Pulmonary artery endothelial cell (primary cell): ENCODE data around the gene ZBTB18. TPM values are rescaled to one million over a fixed set of nuclear protein-coding genes. Genes with fewer than 3 reads are reported as not detected.
"Not testable (repeated sequence)": the region's sequence is repeated elsewhere in the genome, so short reads cannot be mapped to it uniquely, and the experiment has no call there.

ENCODE experiments used
- DNase-seq: peaks from one replicate; pipeline ENCODE4 v3.0.0-alpha.2; 2011; ENCODE audit warnings: low read depth, low spot score
- total RNA-seq: library from RNA; depleted of rRNA; stranded (reverse); fragments of >200 nt; gene quantifications from 2 replicates; pipeline ENCODE4 v1.2.3, GENCODE V29; 2014

The ZBTB18 gene
- total RNA-seq = 34.8 and 36.4 TPM in 2 replicates

DNA sequence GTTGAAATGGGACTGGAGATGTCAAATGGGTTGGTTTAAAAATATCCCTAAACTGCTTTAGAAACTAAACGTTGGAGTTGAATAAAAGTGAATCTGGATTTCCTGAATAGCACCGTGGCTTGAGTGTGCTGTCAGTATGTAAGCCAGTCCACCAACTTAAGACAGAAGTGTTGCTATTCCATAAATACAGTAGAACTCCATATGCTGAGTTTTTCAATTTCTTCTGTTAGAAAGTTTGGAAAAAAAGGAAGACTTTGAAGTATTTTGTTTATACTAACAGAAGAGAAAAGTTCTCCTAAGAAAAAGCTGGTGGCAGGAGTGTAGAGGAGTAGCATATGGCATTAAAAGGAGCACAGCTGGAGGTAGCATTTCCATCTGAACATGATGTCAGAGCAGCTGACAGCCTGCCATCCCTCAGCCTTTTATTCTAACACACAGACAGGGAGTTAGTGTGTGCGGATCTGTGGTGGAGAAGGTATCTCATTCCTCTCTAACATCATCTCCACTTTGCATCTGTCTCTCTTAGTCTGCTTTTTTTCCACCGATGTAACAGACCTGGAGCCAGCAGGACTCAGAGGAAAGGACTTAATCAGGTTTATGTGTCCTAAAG lies at the start of gene ZBTB18:
Gene ZBTB18 (plus strand): TSS at position 449 of the 610 bp plus-strand sequence. CDS start 149 bp downstream, at position 598.
- DNase-seq = no peak

- no peak for DNase-seq
Measured at GRCh38 chr1:244002721-244003120, 48.4 kb upstream of the ZBTB18 start.

- DNase-seq = no peak
Measured at GRCh38 chr1:244005455-244005854, 45.6 kb upstream of the ZBTB18 start.

- DNase-seq = no peak
Measured at GRCh38 chr1:244006381-244006901, 44.6 kb upstream of the ZBTB18 start.

DNA sequence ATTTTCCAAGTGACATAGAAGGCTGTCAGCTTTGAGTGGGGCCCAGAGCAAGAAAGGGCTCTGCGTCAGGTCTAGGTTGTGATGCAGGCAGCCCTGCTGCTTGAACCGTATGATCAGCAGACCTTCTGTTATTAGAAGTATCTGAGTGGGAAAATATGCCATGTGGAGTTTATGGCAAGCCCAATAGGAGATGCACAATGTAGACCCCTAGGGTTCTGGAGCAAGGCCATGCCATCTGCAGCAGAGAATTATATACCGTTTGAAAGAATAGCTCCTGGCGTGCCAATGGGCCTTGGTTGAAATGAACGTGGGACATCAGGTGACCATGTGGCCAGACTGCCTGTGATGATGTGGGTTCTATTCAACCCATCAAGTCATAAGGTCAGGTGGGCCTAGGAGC lies 44.1 kb upstream of the ZBTB18 start:
- DNase-seq = no peak

- no peak for DNase-seq
Measured at GRCh38 chr1:244010191-244010590, 40.9 kb upstream of the ZBTB18 start.

- no peak for DNase-seq
Measured at GRCh38 chr1:244010703-244011123, 40.4 kb upstream of the ZBTB18 start.

DNA sequence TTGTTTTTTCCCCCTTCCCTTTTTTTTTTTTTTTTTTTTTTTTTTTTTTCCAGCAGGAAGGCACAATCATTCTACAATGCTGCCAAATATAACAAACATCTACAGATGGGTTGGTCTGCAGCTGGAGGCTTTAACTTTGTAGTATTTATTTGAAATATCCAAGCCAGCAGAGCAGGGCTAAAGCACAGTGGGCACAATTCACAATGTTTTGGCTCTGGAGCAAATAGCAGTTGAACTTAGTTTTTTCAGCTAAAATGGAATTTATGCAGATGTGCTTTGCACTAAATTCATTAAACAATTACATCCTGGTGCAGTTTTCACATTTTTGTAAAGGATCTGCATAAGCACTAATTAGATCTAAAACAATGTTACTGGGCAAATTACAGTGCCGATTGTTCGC lies 39.8 kb upstream of the ZBTB18 start:
- DNase-seq = peak; percentile 24

DNA sequence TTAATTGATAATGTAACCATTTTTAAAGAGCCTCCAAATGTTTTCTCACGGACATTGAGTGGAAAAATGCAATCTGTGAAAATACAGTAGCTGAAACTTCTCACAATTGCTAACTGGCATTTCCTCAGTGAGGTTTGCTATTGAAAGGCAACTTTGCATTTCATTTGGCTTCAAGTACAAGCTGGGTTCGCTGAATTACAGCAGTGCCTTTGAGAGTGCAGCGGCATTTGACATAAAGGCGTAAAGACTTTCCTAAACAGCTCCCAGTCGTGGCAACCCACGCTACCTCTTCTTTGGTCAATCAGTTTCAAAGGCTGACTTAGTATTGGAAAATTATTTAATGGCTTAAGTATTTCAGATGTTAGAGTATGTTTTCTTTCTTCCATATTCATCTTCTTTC lies 39.3 kb upstream of the ZBTB18 start:
- DNase-seq = no peak

- peak; percentile 22 for DNase-seq
Measured at GRCh38 chr1:244012202-244012601, 38.9 kb upstream of the ZBTB18 start.

DNA sequence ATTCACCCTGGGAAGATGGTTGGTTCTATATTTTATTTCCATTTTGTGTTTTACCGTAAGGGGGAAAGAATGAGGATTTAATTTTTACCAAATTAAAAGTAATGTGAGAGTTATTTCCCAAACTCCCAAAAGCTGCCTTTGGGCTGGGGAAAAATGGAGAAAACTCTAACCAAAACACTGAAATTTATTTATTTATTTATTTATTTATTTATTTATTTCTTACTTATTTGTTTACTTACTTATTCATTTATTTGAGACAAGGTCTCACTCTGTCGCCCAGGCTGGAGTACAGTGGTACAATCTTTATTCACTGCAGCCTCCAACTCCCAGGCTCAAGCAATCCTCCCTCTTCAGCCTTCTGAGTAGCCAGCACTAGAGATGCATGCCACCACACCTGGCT lies 38.0 kb upstream of the ZBTB18 start:
- DNase-seq = no peak

DNA sequence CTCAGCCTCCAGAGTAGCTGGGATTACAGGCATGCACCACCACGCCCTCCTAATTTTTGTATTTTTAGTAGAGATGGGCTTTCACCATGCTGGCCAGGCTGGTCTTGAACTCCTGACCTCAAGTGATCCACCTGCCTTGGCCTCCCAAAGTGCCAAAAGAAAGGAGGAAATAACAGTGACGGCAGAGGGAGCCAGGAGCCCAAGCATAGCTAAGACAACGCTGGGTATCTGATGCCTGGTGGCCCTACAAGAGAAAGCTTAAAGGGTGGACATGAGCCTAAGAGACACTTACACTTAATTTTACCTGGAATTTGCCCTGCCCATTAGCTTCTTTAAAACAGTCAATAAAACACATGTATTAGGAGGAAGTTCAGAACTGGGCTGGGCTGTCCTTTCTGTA lies 36.2 kb upstream of the ZBTB18 start:
- not testable (repeated sequence) for DNase-seq

- no peak for DNase-seq
Measured at GRCh38 chr1:244019982-244020485, 31.0 kb upstream of the ZBTB18 start.

DNA sequence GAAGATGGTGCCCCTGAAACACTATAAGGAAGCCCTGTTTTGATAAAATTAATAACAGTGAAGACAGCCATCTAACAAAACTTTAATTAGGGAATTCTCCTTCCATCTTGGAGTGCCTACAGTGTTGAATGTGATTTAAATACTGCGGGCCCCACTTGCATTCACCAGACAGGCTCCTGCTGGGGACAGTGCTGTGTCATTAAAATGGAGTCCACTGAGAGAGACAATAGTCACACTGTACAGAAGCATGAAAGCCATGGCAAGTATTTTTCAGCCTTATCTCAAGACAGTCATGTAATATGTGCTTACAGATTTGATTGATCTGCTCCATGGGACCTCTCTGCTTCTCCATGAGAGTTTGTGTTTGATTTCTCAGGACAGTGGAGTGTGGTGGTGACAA lies 29.7 kb upstream of the ZBTB18 start:
- DNase-seq = no peak

- no peak for DNase-seq
Measured at GRCh38 chr1:244022311-244022710, 28.8 kb upstream of the ZBTB18 start.

GRCh38 chr1:244022864-244023440 lies 28.1 kb upstream of the ZBTB18 start:
- no peak for DNase-seq

- no peak for DNase-seq
Measured at GRCh38 chr1:244027491-244028145, 23.5 kb upstream of the ZBTB18 start.

GRCh38 chr1:244028701-244029100 lies 22.4 kb upstream of the ZBTB18 start:
- no peak for DNase-seq

- DNase-seq = no peak
Measured at GRCh38 chr1:244029124-244029523, 22.0 kb upstream of the ZBTB18 start.

GRCh38 chr1:244030481-244031040 lies 20.5 kb upstream of the ZBTB18 start:
- no peak for DNase-seq

DNA sequence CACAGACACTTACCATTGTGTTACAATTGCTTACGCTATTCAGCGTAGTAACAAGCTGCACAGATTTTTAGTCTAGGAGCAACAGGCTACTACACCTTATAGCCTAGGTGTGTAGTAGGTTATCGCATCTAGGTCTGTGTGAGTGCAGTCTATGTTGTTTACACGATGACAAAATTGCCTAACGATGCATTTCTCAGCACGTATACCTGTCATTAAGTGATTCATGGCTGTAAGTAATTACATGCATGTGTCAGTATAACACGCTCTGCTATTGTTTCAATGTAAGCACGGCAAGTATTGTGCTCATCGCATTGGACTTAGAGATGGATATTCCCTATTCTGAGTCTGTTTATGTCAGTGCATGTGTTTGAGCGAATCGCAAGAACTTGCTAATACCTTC lies 15.7 kb upstream of the ZBTB18 start:
- no peak for DNase-seq

GRCh38 chr1:244037252-244037651 lies 13.8 kb upstream of the ZBTB18 start:
- DNase-seq = no peak
